A549 (cell line): Measurements from ENCODE around the gene SLIT1. TPM values are rescaled to one million over a fixed set of nuclear protein-coding genes. Genes with fewer than 3 reads are reported as not detected.

Source experiments
- ATAC-seq, 2 experiments: fragments of 200-7000 bp in 1 of 2; fragments of >200 bp in 1 of 2; cut with Nextera tagmentation in 1 of 2; cut with Tn5 transposase in 1 of 2; 3 replicates each; pipeline versions ENCODE4 v1.8.0 to v1.9.1; 2018 to 2020; ENCODE audit warnings: mild to moderate bottlenecking in 1 of 2, moderate library complexity in 1 of 2
- CTCF ChIA-PET: fragments of 300-600 bp; sonication (Branson Sonifier 250); formaldehyde crosslinking; extraction: SDS; loops from one replicate; lab custom pipeline; 2021; ENCODE audit warnings: antibody characterized with exemption, inconsistent platforms; lab: Yijun Ruan, JAX
- POLR2A ChIA-PET: fragments of 350-600 bp; formaldehyde crosslinking; extraction: SDS; loops from one replicate; lab custom pipeline; 2021; ENCODE audit warnings: antibody characterized with exemption, inconsistent platforms; lab: Yijun Ruan, JAX
- DNase-seq, 2 experiments: peaks; one replicate each; pipeline versions ENCODE4 v3.0.0 to v3.0.0-alpha.2; 2011 to 2016; ENCODE audit warnings: low read depth in 1 of 2, low spot score in 1 of 2
- FAIRE-seq: peaks from 2 replicates; lab custom pipeline; 2011; peaks lifted over from hg19 to GRCh38; lab: Jason Lieb, UNC
- H3K27ac ChIP-seq, 2 experiments: fragments of >200 bp; sonication (Bioruptor Twin); formaldehyde crosslinking; 3 replicates each; pipeline ENCODE4 v1.5.1; 2016 to 2017
- H3K4me1 ChIP-seq: fragments of >200 bp; sonication (Bioruptor Twin); formaldehyde crosslinking; 3 replicates; pipeline ENCODE4 v1.6.1; 2016
- H3K4me2 ChIP-seq: fragments of >200 bp; sonication (Bioruptor Twin); formaldehyde crosslinking; 3 replicates; pipeline ENCODE4 v1.6.1; 2016
- H3K4me3 ChIP-seq: fragments of >200 bp; sonication (Bioruptor Twin); formaldehyde crosslinking; 3 replicates; pipeline ENCODE4 v1.5.1; 2016
- H3K9me3 ChIP-seq: fragments of >200 bp; sonication (Bioruptor Twin); formaldehyde crosslinking; 3 replicates; pipeline ENCODE4 v1.6.1; 2016
- CHD2 ChIP-seq: fragments of 150-350 bp; IDR thresholded peaks from 2 replicates; pipeline ENCODE4 v1.6.1; 2014; ENCODE audit warnings: low read length; ENCODE audit not compliant: partially characterized antibody
- CHD4 ChIP-seq: fragments of 200-600 bp; sonication (generic); IDR thresholded peaks from 2 replicates; pipeline ENCODE4 v1.6.1; 2016; ENCODE audit warnings: antibody characterized with exemption, mild to moderate bottlenecking, borderline replicate concordance
- EHF ChIP-seq: fragments of 250-450 bp; sonication (Bioruptor Pico); IDR thresholded peaks from 2 replicates; pipeline ENCODE4 v1.5.0; 2020; ENCODE audit warnings: mild to moderate bottlenecking
- EHMT2 ChIP-seq: fragments of 200-600 bp; sonication (generic); IDR thresholded peaks from 2 replicates; pipeline ENCODE4 v1.6.1; 2016; ENCODE audit warnings: antibody characterized with exemption, low read depth, mild to moderate bottlenecking, moderate library complexity
- ESRRA ChIP-seq: fragments of 150-350 bp; IDR thresholded peaks from 2 replicates; pipeline ENCODE4 v1.6.1; 2014; ENCODE audit warnings: mild to moderate bottlenecking, low read length, borderline replicate concordance
- FOSL2 ChIP-seq, 2 experiments: fragments of 450-650 bp in 1 of 2; fragments of >200 bp in 1 of 2; sonication (Bioruptor Twin) in 1 of 2; formaldehyde crosslinking; IDR thresholded peaks; 2 replicates each; pipeline versions ENCODE4 v1.5.0 to v1.6.1; 2016 to 2020; ENCODE audit warnings: mild to moderate bottlenecking in 1 of 2, moderate library complexity in 1 of 2
- GATA3 ChIP-seq: IDR thresholded peaks from 2 replicates; pipeline ENCODE4 v1.6.1; 2012; ENCODE audit warnings: borderline replicate concordance
- HEYL ChIP-seq: fragments of 250-450 bp; sonication (Bioruptor Pico); IDR thresholded peaks from 2 replicates; pipeline ENCODE4 v1.8.0; 2021; ENCODE audit warnings: mild to moderate bottlenecking, moderate library complexity
- HOXB5 ChIP-seq: fragments of 250-450 bp; sonication (Bioruptor Pico); IDR thresholded peaks from 2 replicates; pipeline ENCODE4 v1.5.0; 2020; ENCODE audit warnings: mild to moderate bottlenecking, moderate library complexity
- MAFK ChIP-seq: fragments of 450-650 bp; IDR thresholded peaks from 2 replicates; pipeline ENCODE4 v1.6.1; 2014; ENCODE audit not compliant: partially characterized antibody
- MAZ ChIP-seq: fragments of 150-350 bp; IDR thresholded peaks from 2 replicates; pipeline ENCODE4 v1.6.1; 2014; ENCODE audit warnings: antibody characterized with exemption, low read depth, low read length, borderline replicate concordance
- RCOR1 ChIP-seq: fragments of 150-350 bp; IDR thresholded peaks from 2 replicates; pipeline ENCODE4 v1.6.1; 2014; ENCODE audit warnings: antibody characterized with exemption, low read length, low read depth
- SMC3 ChIP-seq: fragments of >200 bp; sonication (Bioruptor Twin); formaldehyde crosslinking; IDR thresholded peaks from 3 replicates; pipeline ENCODE4 v1.6.1; 2018; ENCODE audit warnings: inconsistent platforms
- ZC3H11A ChIP-seq: fragments of 450-650 bp; IDR thresholded peaks from 2 replicates; pipeline ENCODE4 v1.6.1; 2014; ENCODE audit warnings: antibody characterized with exemption, mild to moderate bottlenecking
- ZNF302 ChIP-seq: fragments of 250-450 bp; sonication (Bioruptor Pico); IDR thresholded peaks from 2 replicates; pipeline ENCODE4 v1.9.0; 2021; ENCODE audit warnings: inconsistent platforms, mild to moderate bottlenecking, moderate library complexity
- WGBS: methylation state at CpG from one replicate; pipeline ENCODE4 v1.1.6; 2017; ENCODE audit errors: missing lambda C conversion rate; 5-methylcytosine and 5-hydroxymethylcytosine counted together
- polyA plus RNA-seq, 4 experiments: library from polyadenylated mRNA; depleted of rRNA in 3 of 4; stranded (reverse); fragments of >200 nt; fragmentation: RNase III in 1 of 4; extraction: RNeasy Plus Mini Kit Qiagen cat#74134 plus additional on column Dnase treatment in 1 of 4; gene quantifications; 2 replicates in 3 of 4; 3 replicates in 1 of 4; pipeline ENCODE4 v1.2.3, GENCODE V29; 2011 to 2017
- TF ChIP-seq, protein P1 (sequence below): fragments of >200 bp; sonication (Bioruptor Twin); formaldehyde crosslinking; IDR thresholded peaks from 2 replicates; pipeline ENCODE4 v1.6.1; 2016
- TF ChIP-seq, protein P2 (sequence below): fragments of 250-450 bp; sonication (Bioruptor Pico); IDR thresholded peaks from 2 replicates; pipeline ENCODE4 v1.5.0; 2021; ENCODE audit warnings: mild to moderate bottlenecking, moderate library complexity, borderline replicate concordance
- TF ChIP-seq, protein P3 (sequence below): IDR thresholded peaks from 2 replicates; pipeline ENCODE4 v1.6.1; 2012

Gene SLIT1
- polyA plus RNA-seq, 2 of the 4 experiments (the other 2 are of a cell fraction), result 0.05 to 0.09 TPM

- WGBS, result 75% methylated on average over 13 of the region's 13 CpGs
- ATAC-seq, result no peak
- POLR2A ChIA-PET, result no interaction called here
- Histone ChIP-seq H3K4me1 (no peaks in the 10 kb centered on the region), H3K27ac (no peak overlapping the region), H3K9me3 (no peaks in the 10 kb centered on the region), H3K4me2 (no peak overlapping the region), H3K4me3 (no peak overlapping the region)
- no peak for FAIRE-seq
- TF ChIP-seq CHD2, result no peak
- no peak for TF ChIP-seq RCOR1
- no peak for TF ChIP-seq MAZ
- no peak for TF ChIP-seq FOSL2 (IDR thresholded peaks at IDR 0.05)
- no peak for TF ChIP-seq FOSL2 (CRISPR knock-in tag; IDR thresholded peaks at IDR 0.05)
- TF ChIP-seq GATA3, result no peak
- TF ChIP-seq HEYL (CRISPR knock-in tag), result no peak
- TF ChIP-seq, protein P1, sequence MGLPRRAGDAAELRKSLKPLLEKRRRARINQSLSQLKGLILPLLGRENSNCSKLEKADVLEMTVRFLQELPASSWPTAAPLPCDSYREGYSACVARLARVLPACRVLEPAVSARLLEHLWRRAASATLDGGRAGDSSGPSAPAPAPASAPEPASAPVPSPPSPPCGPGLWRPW, result no peak
- TF ChIP-seq, protein P2, sequence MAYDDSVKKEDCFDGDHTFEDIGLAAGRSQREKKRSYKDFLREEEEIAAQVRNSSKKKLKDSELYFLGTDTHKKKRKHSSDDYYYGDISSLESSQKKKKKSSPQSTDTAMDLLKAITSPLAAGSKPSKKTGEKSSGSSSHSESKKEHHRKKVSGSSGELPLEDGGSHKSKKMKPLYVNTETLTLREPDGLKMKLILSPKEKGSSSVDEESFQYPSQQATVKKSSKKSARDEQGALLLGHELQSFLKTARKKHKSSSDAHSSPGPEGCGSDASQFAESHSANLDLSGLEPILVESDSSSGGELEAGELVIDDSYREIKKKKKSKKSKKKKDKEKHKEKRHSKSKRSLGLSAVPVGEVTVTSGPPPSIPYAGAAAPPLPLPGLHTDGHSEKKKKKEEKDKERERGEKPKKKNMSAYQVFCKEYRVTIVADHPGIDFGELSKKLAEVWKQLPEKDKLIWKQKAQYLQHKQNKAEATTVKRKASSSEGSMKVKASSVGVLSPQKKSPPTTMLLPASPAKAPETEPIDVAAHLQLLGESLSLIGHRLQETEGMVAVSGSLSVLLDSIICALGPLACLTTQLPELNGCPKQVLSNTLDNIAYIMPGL (CRISPR knock-in tag), result no peak
- TF ChIP-seq, protein P3, sequence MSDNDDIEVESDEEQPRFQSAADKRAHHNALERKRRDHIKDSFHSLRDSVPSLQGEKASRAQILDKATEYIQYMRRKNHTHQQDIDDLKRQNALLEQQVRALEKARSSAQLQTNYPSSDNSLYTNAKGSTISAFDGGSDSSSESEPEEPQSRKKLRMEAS, result no peak
- DNase-seq, result no peak
- CTCF ChIA-PET, result interaction anchor here (1.2 to 1.4 kb wide), 2 partner anchors 26 to 39 kb away, joined by 4 read pairs; no protein-coding TSS in a partner anchor
These were observed 14.8 kb downstream of the SLIT1 start for GRCh38 chr10:97171001-97171400.

DNA sequence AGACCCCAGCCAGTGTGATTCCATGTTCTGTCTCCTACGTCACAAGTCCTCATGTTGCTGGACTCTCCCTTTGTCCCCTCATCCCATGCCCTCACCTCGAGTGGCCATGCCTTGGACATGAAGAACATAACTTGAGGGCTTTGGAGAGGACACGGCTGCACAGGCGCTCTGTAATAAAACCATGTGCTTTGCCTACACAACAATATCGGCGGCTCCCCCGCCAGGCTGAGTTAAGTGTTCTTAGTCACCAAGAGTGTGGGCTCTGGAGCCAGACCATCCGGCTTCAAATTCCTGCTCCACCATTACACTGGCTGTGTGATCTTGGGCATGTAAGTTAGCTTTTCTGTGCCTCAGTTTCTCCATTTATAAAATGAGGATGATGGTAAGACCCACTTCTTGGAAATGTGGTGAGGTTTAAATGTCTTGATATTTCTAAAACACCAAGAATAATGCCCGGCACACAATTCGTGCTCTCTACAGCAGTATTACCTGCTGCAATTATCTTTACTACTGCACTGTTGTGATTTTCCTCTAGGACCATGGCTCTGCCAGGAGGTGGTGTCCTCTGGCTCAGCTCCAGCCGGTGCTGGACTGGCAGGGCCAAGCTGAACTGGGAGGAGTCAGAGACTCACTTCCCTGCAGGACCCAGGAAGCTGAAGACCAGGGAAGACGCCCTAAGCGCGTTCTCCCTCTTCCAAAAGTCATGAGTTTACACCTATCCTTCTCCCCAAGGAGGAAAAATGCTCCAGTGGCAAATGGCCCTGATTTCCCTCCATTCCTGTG is 15.7 kb downstream of the SLIT1 start:
- H3K4me2 ChIP-seq, result no peak overlapping the region
- CTCF ChIA-PET, result interaction anchor here (1.2 to 1.4 kb wide), 2 partner anchors 26 to 40 kb away, joined by 4 read pairs; no protein-coding TSS in a partner anchor
- peak; percentile 37 to 63; a peak in 4 of 6 replicates for ATAC-seq

GRCh38 chr10:97169063-97169462 is 16.7 kb downstream of the SLIT1 start:
- FAIRE-seq (no peak), DNase-seq (no peak), ATAC-seq (no peak)
- Histone ChIP-seq H3K27ac (no peak overlapping the region), H3K4me1 (no peaks in the 10 kb centered on the region)
- POLR2A ChIA-PET, result no interaction called here
- TF ChIP-seq SMC3, result no peak
- no peak for TF ChIP-seq ESRRA
- TF ChIP-seq EHF (CRISPR knock-in tag), result no peak
- TF ChIP-seq HOXB5 (CRISPR knock-in tag), result no peak
- TF ChIP-seq EHMT2, result no peak
- no peak for TF ChIP-seq ZNF302 (CRISPR knock-in tag)
- TF ChIP-seq MAFK, result no peak
- no peak for TF ChIP-seq CHD4
- TF ChIP-seq, all 56 proteins: peak for 0
- H3K9me3 ChIP-seq, result no peaks in the 10 kb centered on the region
- no peak overlapping the region for H3K4me3 ChIP-seq
- 52% methylated on average over 5 of the region's 5 CpGs for WGBS
- CTCF ChIA-PET, result no interaction called here
- no peak overlapping the region for H3K4me2 ChIP-seq

More for the DNA sequence above, 15.7 kb downstream of the SLIT1 start:
- 67% methylated on average over 14 of the region's 14 CpGs for WGBS
- Histone ChIP-seq H3K9me3 (no peaks in the 10 kb centered on the region), H3K27ac (no peak overlapping the region), H3K4me3 (no peak overlapping the region)
- TF ChIP-seq ZC3H11A (no peak), HOXB5 (CRISPR knock-in tag) (no peak)
- TF ChIP-seq, protein P2 (CRISPR knock-in tag), result no peak
- TF ChIP-seq, all 56 proteins: peak for 0
- FAIRE-seq (no peak), DNase-seq (peak; percentile 7 to 22)
- H3K4me1 ChIP-seq, result no peaks in the 10 kb centered on the region
- POLR2A ChIA-PET, result no interaction called here
